ENCODE measurements around the gene TMEM187.
"Not testable (repeated sequence)": the region's sequence is repeated elsewhere in the genome, so short reads cannot be mapped to it uniquely, and the experiment has no call there.

TMEM187 gene

DNA sequence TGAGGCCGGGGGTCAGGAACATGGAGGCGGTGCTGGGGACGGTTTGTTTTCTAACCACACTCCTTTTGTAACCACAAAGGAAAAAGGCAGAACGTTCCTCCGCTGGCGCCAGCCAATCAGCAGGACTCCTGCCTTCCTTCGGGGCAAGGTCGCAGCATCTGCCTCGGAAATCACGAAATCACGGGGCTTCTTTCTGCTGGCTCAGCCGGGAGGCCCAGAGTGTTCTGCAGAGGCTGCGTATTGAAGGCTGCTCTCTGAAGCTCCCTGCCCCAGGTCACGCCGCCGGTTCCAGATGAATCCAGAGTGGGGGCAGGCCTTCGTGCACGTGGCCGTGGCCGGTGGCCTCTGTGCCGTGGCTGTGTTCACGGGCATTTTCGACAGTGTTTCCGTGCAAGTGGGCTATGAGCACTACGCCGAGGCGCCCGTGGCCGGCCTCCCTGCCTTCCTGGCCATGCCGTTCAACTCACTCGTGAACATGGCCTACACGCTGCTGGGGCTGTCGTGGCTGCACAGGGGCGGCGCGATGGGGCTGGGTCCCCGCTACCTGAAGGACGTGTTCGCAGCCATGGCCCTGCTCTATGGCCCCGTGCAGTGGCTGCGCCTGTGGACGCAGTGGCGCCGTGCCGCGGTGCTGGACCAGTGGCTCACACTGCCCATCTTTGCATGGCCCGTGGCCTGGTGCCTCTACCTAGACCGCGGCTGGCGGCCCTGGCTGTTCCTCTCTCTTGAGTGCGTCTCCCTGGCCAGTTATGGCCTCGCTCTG lies 9.4 kb downstream of the TMEM187 start:
- H3K9me3 ChIP-seq (ENCODE audit: control insufficient read depth, low read depth, low read length), result peaks cover 5% of the 10 kb centered on the region
- no peak overlapping the region for H3K27ac ChIP-seq (ENCODE audit: low read length)
- no peak overlapping the region for H3K9ac ChIP-seq (ENCODE audit: low read length)
- no peaks in the 10 kb centered on the region for H3K27me3 ChIP-seq (ENCODE audit: control insufficient read depth, insufficient read depth, low read length)
- no peak overlapping the region for H3K4me3 ChIP-seq (ENCODE audit: low read length)
- no peaks in the 10 kb centered on the region for H3K36me3 ChIP-seq (ENCODE audit: control insufficient read depth, low read depth, low read length)
- no peaks in the 10 kb centered on the region for H3K4me1 ChIP-seq (ENCODE audit: control insufficient read depth, low read depth, low read length)

- no peak overlapping the region for H3K4me3 ChIP-seq (ENCODE audit: low read length)
- H3K4me1 ChIP-seq (ENCODE audit: control insufficient read depth, low read depth, low read length), result no peaks in the 10 kb centered on the region
- H3K9ac ChIP-seq (ENCODE audit: low read length), result no peak overlapping the region
- H3K27me3 ChIP-seq (ENCODE audit: control insufficient read depth, insufficient read depth, low read length), result no peaks in the 10 kb centered on the region
- peaks cover 5% of the 10 kb centered on the region for H3K9me3 ChIP-seq (ENCODE audit: control insufficient read depth, low read depth, low read length)
- no peak overlapping the region for H3K27ac ChIP-seq (ENCODE audit: low read length)
- no peaks in the 10 kb centered on the region for H3K36me3 ChIP-seq (ENCODE audit: control insufficient read depth, low read depth, low read length)
These were observed 10.8 kb downstream of the TMEM187 start for GRCh38 chrX:153983321-153983801.

DNA sequence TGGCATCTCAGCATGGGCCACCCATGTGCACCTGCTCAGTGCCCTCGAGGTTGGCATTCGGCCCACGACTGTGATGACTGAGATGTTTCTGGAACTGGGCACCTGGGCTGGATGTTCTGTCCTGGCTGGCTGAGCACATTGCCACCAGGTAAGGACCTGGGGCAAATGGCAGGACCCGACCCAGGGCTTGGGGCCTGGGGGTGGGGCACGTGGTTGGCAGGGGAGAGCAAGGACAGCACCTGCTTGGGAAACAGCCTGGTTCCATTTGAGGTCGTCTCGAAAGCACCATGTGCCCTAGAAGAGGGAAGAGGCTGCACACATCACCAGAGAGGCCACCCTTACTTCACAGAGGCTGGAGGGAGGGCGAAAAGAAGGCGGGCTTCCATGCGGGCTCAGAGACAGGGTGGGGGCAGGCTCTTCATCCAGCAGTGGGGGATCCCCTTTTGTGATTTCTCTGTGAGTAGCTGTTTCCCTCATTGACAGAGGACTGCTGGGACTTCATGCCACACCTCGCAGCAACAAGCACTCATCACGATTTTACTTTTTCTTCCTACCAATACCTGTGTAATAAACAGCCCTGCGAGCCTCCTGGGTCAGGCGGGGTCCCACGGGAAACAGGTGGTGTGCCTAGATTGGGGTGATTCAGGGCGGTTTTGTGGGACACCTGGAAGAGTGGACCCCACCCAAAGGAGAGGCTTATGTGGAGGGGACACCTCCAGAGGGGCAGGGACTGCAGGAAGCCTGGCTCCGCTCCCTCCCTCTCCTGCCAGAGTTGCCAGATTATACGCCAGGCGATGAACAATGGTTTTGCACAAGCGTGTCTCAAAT lies 12.0 kb downstream of the TMEM187 start:
- Histone ChIP-seq H3K9me3 (ENCODE audit: control insufficient read depth, low read depth, low read length) (peaks cover 5% of the 10 kb centered on the region), H3K4me1 (ENCODE audit: control insufficient read depth, low read depth, low read length) (no peaks in the 10 kb centered on the region), H3K4me3 (ENCODE audit: low read length) (no peak overlapping the region), H3K27me3 (ENCODE audit: control insufficient read depth, insufficient read depth, low read length) (no peaks in the 10 kb centered on the region), H3K27ac (ENCODE audit: low read length) (no peak overlapping the region), H3K36me3 (ENCODE audit: control insufficient read depth, low read depth, low read length) (no peaks in the 10 kb centered on the region), H3K9ac (ENCODE audit: low read length) (no peak overlapping the region)

- Histone ChIP-seq H3K9me3 (ENCODE audit: control insufficient read depth, low read depth, low read length) (peaks cover 13% of the 10 kb centered on the region), H3K4me1 (ENCODE audit: control insufficient read depth, low read depth, low read length) (no peaks in the 10 kb centered on the region), H3K36me3 (ENCODE audit: control insufficient read depth, low read depth, low read length) (no peaks in the 10 kb centered on the region), H3K4me3 (ENCODE audit: low read length) (no peak overlapping the region), H3K9ac (ENCODE audit: low read length) (no peak overlapping the region), H3K27me3 (ENCODE audit: control insufficient read depth, insufficient read depth, low read length) (no peaks in the 10 kb centered on the region), H3K27ac (ENCODE audit: low read length) (no peak overlapping the region)
These were observed 15.9 kb downstream of the TMEM187 start for GRCh38 chrX:153988493-153988892.

DNA sequence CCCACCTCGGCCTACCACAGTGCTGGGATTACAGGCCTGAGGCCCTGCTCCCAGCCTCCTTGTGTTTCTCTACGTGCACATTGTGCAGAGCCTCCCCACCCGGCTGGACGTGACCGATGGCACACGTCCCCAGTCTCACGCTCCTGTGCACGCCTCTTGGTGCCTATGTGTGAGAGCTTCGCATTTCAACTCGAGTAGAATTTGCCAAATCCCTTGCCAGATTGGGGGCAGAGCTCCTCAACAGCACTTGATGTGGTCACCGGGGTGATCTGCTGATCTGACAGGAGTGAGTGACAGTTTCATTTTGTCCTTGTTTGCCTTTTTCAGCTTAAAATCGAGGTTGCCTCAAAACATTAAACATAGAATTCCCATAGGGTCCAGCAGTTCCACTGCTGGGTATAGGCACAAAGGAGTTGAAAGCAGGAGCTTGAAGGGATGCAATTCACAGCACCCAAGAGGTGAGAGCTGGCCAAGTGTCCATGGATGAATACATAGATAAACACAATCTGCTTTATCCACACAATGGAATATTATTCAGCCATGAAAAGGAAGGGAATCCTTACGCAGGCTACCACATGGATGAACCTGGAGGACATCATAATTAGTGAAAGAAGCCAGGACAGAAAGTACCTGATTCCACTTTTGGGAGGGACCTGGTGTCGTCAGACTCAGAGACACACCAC lies 17.6 kb downstream of the TMEM187 start:
- Histone ChIP-seq H3K4me3 (ENCODE audit: low read length) (no peak overlapping the region), H3K9me3 (ENCODE audit: control insufficient read depth, low read depth, low read length) (peaks cover 11% of the 10 kb centered on the region), H3K4me1 (ENCODE audit: control insufficient read depth, low read depth, low read length) (no peaks in the 10 kb centered on the region), H3K36me3 (ENCODE audit: control insufficient read depth, low read depth, low read length) (no peaks in the 10 kb centered on the region), H3K9ac (ENCODE audit: low read length) (no peak overlapping the region), H3K27me3 (ENCODE audit: control insufficient read depth, insufficient read depth, low read length) (no peaks in the 10 kb centered on the region), H3K27ac (ENCODE audit: low read length) (no peak overlapping the region)

GRCh38 chrX:153991013-153991580 lies 18.5 kb downstream of the TMEM187 start:
- H3K36me3 ChIP-seq (ENCODE audit: control insufficient read depth, low read depth, low read length), result no peaks in the 10 kb centered on the region
- H3K9me3 ChIP-seq (ENCODE audit: control insufficient read depth, low read depth, low read length), result peaks cover 11% of the 10 kb centered on the region
- H3K4me3 ChIP-seq (ENCODE audit: low read length), result no peak overlapping the region
- H3K27ac ChIP-seq (ENCODE audit: low read length), result no peak overlapping the region
- no peaks in the 10 kb centered on the region for H3K27me3 ChIP-seq (ENCODE audit: control insufficient read depth, insufficient read depth, low read length)
- no peaks in the 10 kb centered on the region for H3K4me1 ChIP-seq (ENCODE audit: control insufficient read depth, low read depth, low read length)
- no peak overlapping the region for H3K9ac ChIP-seq (ENCODE audit: low read length)

GRCh38 chrX:153992180-153992579 lies 19.6 kb downstream of the TMEM187 start:
- no peak overlapping the region for H3K27ac ChIP-seq (ENCODE audit: low read length)
- H3K36me3 ChIP-seq (ENCODE audit: control insufficient read depth, low read depth, low read length), result no peaks in the 10 kb centered on the region

GRCh38 chrX:153993079-153993478 lies 20.5 kb downstream of the TMEM187 start:
- Histone ChIP-seq H3K9ac (ENCODE audit: low read length) (no peak overlapping the region), H3K4me1 (ENCODE audit: control insufficient read depth, low read depth, low read length) (no peaks in the 10 kb centered on the region)

More at GRCh38 chrX:153992180-153992579, 19.6 kb downstream of the TMEM187 start:
- no peaks in the 10 kb centered on the region for H3K27me3 ChIP-seq (ENCODE audit: control insufficient read depth, insufficient read depth, low read length)
- H3K4me3 ChIP-seq (ENCODE audit: low read length), result no peak overlapping the region
- no peak overlapping the region for H3K9ac ChIP-seq (ENCODE audit: low read length)
- H3K4me1 ChIP-seq (ENCODE audit: control insufficient read depth, low read depth, low read length), result no peaks in the 10 kb centered on the region
- peaks cover 15% of the 10 kb centered on the region for H3K9me3 ChIP-seq (ENCODE audit: control insufficient read depth, low read depth, low read length)

GRCh38 chrX:153993978-153994377 lies 21.4 kb downstream of the TMEM187 start:
- Histone ChIP-seq H3K36me3 (ENCODE audit: control insufficient read depth, low read depth, low read length) (no peaks in the 10 kb centered on the region), H3K4me1 (ENCODE audit: control insufficient read depth, low read depth, low read length) (no peaks in the 10 kb centered on the region), H3K27ac (ENCODE audit: low read length) (no peak overlapping the region), H3K27me3 (ENCODE audit: control insufficient read depth, insufficient read depth, low read length) (no peaks in the 10 kb centered on the region), H3K4me3 (ENCODE audit: low read length) (no peak overlapping the region), H3K9ac (ENCODE audit: low read length) (no peak overlapping the region), H3K9me3 (ENCODE audit: control insufficient read depth, low read depth, low read length) (peaks cover 15% of the 10 kb centered on the region)

More at GRCh38 chrX:153993079-153993478, 20.5 kb downstream of the TMEM187 start:
- no peaks in the 10 kb centered on the region for H3K36me3 ChIP-seq (ENCODE audit: control insufficient read depth, low read depth, low read length)
- no peaks in the 10 kb centered on the region for H3K27me3 ChIP-seq (ENCODE audit: control insufficient read depth, insufficient read depth, low read length)
- no peak overlapping the region for H3K27ac ChIP-seq (ENCODE audit: low read length)
- H3K4me3 ChIP-seq (ENCODE audit: low read length), result no peak overlapping the region
- H3K9me3 ChIP-seq (ENCODE audit: control insufficient read depth, low read depth, low read length), result peaks cover 15% of the 10 kb centered on the region

GRCh38 chrX:153994398-153994797 lies 21.8 kb downstream of the TMEM187 start:
- H3K36me3 ChIP-seq (ENCODE audit: control insufficient read depth, low read depth, low read length); H3K4me1 ChIP-seq (ENCODE audit: control insufficient read depth, low read depth, low read length); H3K27me3 ChIP-seq (ENCODE audit: control insufficient read depth, insufficient read depth, low read length); H3K4me3 ChIP-seq (ENCODE audit: low read length); H3K9ac ChIP-seq (ENCODE audit: low read length); H3K27ac ChIP-seq (ENCODE audit: low read length): not testable (repeated sequence)
- H3K9me3 ChIP-seq (ENCODE audit: control insufficient read depth, low read depth, low read length), result peaks cover 15% of the 10 kb centered on the region

DNA sequence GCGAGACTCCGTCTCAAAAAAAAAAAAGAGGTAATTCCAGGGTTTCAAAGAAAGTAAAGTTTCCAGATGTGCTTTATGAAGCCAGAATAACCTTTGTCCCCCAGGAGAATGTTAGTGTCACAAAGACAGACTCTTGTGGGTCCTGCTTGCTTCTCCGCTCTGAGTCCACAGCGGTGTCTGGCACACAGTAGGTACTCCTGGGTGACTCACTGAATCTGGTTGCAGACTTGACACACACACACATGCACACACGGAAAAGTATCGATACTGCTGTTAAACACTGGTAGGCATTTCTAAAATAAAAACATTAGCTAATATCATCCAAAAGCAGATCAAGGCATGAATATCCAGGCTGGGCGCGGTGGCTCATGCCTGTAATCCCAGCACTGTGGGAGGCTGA lies 22.9 kb downstream of the TMEM187 start:
- Histone ChIP-seq H3K4me1 (ENCODE audit: control insufficient read depth, low read depth, low read length) (peaks cover 4% of the 10 kb centered on the region), H3K36me3 (ENCODE audit: control insufficient read depth, low read depth, low read length) (no peaks in the 10 kb centered on the region), H3K9me3 (ENCODE audit: control insufficient read depth, low read depth, low read length) (peaks cover 20% of the 10 kb centered on the region), H3K4me3 (ENCODE audit: low read length) (no peak overlapping the region), H3K9ac (ENCODE audit: low read length) (no peak overlapping the region), H3K27me3 (ENCODE audit: control insufficient read depth, insufficient read depth, low read length) (no peaks in the 10 kb centered on the region), H3K27ac (ENCODE audit: low read length) (no peak overlapping the region)
